GM10847 (cell line): ENCODE data around the gene DAPK3.

Experiments
- POLR2A ChIP-seq: IDR thresholded peaks from 2 replicates; pipeline ENCODE4 v1.6.1; 2011; ENCODE audit not compliant: insufficient read length; ENCODE audit errors: extremely low read depth

Gene DAPK3

GRCh38 chr19:3910105-3910504 lies 60.8 kb downstream of the DAPK3 start:
- TF ChIP-seq POLR2A: no peak
